Mucosa of descending colon (tissue), 3 donors: ENCODE data around the gene ADGRD1. TPM values are rescaled to one million over a fixed set of nuclear protein-coding genes. Genes with fewer than 3 reads are reported as not detected.

Experiments
- ATAC-seq: fragments of 200-7000 bp; cut with Tn5 transposase; one replicate; pipeline ENCODE4 v1.9.1; 2020; ENCODE audit warnings: mild to moderate bottlenecking, moderate library complexity
- DNase-seq, 3 donors: peaks; one replicate each; pipeline ENCODE4 v3.0.0-alpha.2; 2020
- H3K36me3 ChIP-seq: fragments of 200-600 bp; one replicate; pipeline ENCODE4 v1.8.0; 2021; ENCODE audit warnings: low read depth, mild to moderate bottlenecking
- H3K4me1 ChIP-seq: fragments of 200-600 bp; one replicate; pipeline ENCODE4 v1.8.0; 2021; ENCODE audit warnings: low read depth, mild to moderate bottlenecking
- H3K4me3 ChIP-seq: fragments of 200-600 bp; one replicate; pipeline ENCODE4 v1.8.0; 2021; ENCODE audit warnings: mild to moderate bottlenecking
- H3K9me3 ChIP-seq: fragments of 200-600 bp; one replicate; pipeline ENCODE4 v1.8.0; 2021; ENCODE audit warnings: mild to moderate bottlenecking
- CTCF ChIP-seq: fragments of 200-600 bp; IDR thresholded peaks from one replicate; pipeline ENCODE4 v1.8.0; 2022; ENCODE audit warnings: antibody characterized with exemption, mild to moderate bottlenecking
- intact Hi-C, 2 donors: fragments of 100-400 bp; cut with DNase I in 1 of 2; cut with micrococcal nuclease in 1 of 2; formaldehyde crosslinking; loops; one replicate each; pipeline versions ENCODE4 v1.11.0 to v1.11.1; 2022; cut with DNase I, micrococcal nuclease
- total RNA-seq, 3 donors: library from RNA; stranded (reverse); fragmentation: NEBNext Ultra II Directional in 2 of 3; extraction: Animal tissue kit (Norgen Biotek cat#: 25700) in 2 of 3; gene quantifications; one replicate each; pipeline versions ENCODE4 v1.2.1 to v1.2.4, GENCODE V29; 2021 to 2023
- donor health status: DM: no; HTN: no; CAD: no; lungs with moderate emphysema.
- donor health status: DM: no; HTN: no; CAD: no.
- donor health status: DM: no; HTN: yes; CAD: no.

The ADGRD1 gene
- total RNA-seq, 3 donors from 2014 or later: 2.6 to 18.4 (median 12.9) TPM

GRCh38 chr12:130987151-130987931, 33.6 kb downstream of the ADGRD1 start:
- H3K9me3 ChIP-seq: no peaks in the 10 kb centered on the region
- no peaks in the 10 kb centered on the region for H3K36me3 ChIP-seq
- peak; percentile 27 for ATAC-seq
- no peak for DNase-seq
- no peaks in the 10 kb centered on the region for H3K4me1 ChIP-seq
- no peak overlapping the region for H3K4me3 ChIP-seq
- intact Hi-C loops: no loop called here
- TF ChIP-seq CTCF: no peak

GRCh38 chr12:130988261-130988660, 34.6 kb downstream of the ADGRD1 start:
- ATAC-seq (no peak), DNase-seq (no peak)
- Histone ChIP-seq H3K4me1 (no peaks in the 10 kb centered on the region), H3K9me3 (no peaks in the 10 kb centered on the region), H3K4me3 (no peak overlapping the region), H3K36me3 (no peaks in the 10 kb centered on the region)
- intact Hi-C loops: no loop called here
- TF ChIP-seq CTCF: no peak

DNA sequence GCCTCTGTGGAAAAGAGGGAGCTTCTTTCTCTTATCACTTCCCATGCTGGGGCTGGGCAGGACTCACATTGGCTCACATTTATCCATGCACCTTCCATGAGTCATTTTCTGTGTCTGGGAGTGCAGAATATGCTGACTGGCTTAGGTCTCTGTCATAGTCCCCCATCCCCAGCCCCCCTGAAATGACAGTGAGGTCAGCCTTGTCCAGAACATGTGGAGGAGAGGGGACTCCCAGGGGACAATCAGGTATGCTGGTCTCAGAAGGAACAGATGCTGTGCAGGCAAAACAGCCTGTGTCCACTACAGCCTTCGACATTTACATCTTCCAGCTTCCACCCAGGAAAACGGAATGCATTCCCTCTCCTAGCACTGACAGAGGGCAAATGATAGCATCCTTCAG, 35.0 kb downstream of the ADGRD1 start:
- Histone ChIP-seq H3K36me3 (no peaks in the 10 kb centered on the region), H3K4me3 (no peak overlapping the region), H3K4me1 (no peaks in the 10 kb centered on the region), H3K9me3 (no peaks in the 10 kb centered on the region)
- no peak for DNase-seq
- TF ChIP-seq CTCF: no peak
- ATAC-seq: no peak
- intact Hi-C loops: no loop called here

- TF ChIP-seq CTCF: no peak
- no peaks in the 10 kb centered on the region for H3K36me3 ChIP-seq
- no peak for ATAC-seq
- intact Hi-C loops: no loop called here
- no peaks in the 10 kb centered on the region for H3K9me3 ChIP-seq
- H3K4me3 ChIP-seq: no peak overlapping the region
- no peak for DNase-seq
- H3K4me1 ChIP-seq: no peaks in the 10 kb centered on the region
These were observed 35.7 kb downstream of the ADGRD1 start for GRCh38 chr12:130989391-130989790.

GRCh38 chr12:130990034-130990433, 36.3 kb downstream of the ADGRD1 start:
- Histone ChIP-seq H3K4me3 (no peak overlapping the region), H3K9me3 (no peaks in the 10 kb centered on the region), H3K36me3 (no peaks in the 10 kb centered on the region), H3K4me1 (no peaks in the 10 kb centered on the region)
- DNase-seq: no peak
- ATAC-seq: no peak
- intact Hi-C loops: no loop called here
- no peak for TF ChIP-seq CTCF
